Measurements from ENCODE around the gene ABLIM3. TPM values are rescaled to one million over a fixed set of nuclear protein-coding genes. Genes with fewer than 3 reads are reported as not detected.
"Not testable (repeated sequence)": the region's sequence is repeated elsewhere in the genome, so short reads cannot be mapped to it uniquely, and the experiment has no call there.

The ABLIM3 gene
- total RNA-seq, 1 donor from 2014 or later, result 30.1 TPM

- no peak for TF ChIP-seq CTCF (conservative IDR thresholded peaks at IDR 0.05; ENCODE audit: low read depth, low read length)
- no peak for DNase-seq (ENCODE audit: low read depth)
- no peak overlapping the region for H3K4me3 ChIP-seq (ENCODE audit: low read depth, low read length)
Measured at GRCh38 chr5:149181732-149182131, 40.4 kb downstream of the ABLIM3 start.

- no peak overlapping the region for H3K4me3 ChIP-seq (ENCODE audit: low read depth, low read length)
- no peak for TF ChIP-seq CTCF (conservative IDR thresholded peaks at IDR 0.05; ENCODE audit: low read depth, low read length)
- no peak for DNase-seq (ENCODE audit: low read depth)
Measured at GRCh38 chr5:149182241-149182640, 40.9 kb downstream of the ABLIM3 start.

GRCh38 chr5:149185067-149185466 is 43.8 kb downstream of the ABLIM3 start:
- TF ChIP-seq CTCF (conservative IDR thresholded peaks at IDR 0.05; ENCODE audit: low read depth, low read length), result no peak
- H3K4me3 ChIP-seq (ENCODE audit: low read depth, low read length), result no peak overlapping the region
- DNase-seq (ENCODE audit: low read depth), result no peak

- TF ChIP-seq CTCF (conservative IDR thresholded peaks at IDR 0.05; ENCODE audit: low read depth, low read length), result no peak
- DNase-seq (ENCODE audit: low read depth), result no peak
Measured at GRCh38 chr5:149186506-149186905, 45.2 kb downstream of the ABLIM3 start.

GRCh38 chr5:149187617-149188016 is 46.3 kb downstream of the ABLIM3 start:
- DNase-seq (ENCODE audit: low read depth); H3K4me3 ChIP-seq (ENCODE audit: low read depth, low read length): not testable (repeated sequence)

More at GRCh38 chr5:149186506-149186905, 45.2 kb downstream of the ABLIM3 start:
- H3K4me3 ChIP-seq (ENCODE audit: low read depth, low read length), result no peak overlapping the region

GRCh38 chr5:149188383-149188782 is 47.1 kb downstream of the ABLIM3 start:
- TF ChIP-seq CTCF (conservative IDR thresholded peaks at IDR 0.05; ENCODE audit: low read depth, low read length), result no peak
- no peak overlapping the region for H3K4me3 ChIP-seq (ENCODE audit: low read depth, low read length)
- no peak for DNase-seq (ENCODE audit: low read depth)

GRCh38 chr5:149195337-149195887 is 54.1 kb downstream of the ABLIM3 start:
- DNase-seq (ENCODE audit: low read depth), result no peak
- TF ChIP-seq CTCF (conservative IDR thresholded peaks at IDR 0.05; ENCODE audit: low read depth, low read length), result no peak
- H3K4me3 ChIP-seq (ENCODE audit: low read depth, low read length), result no peak overlapping the region

Data from epithelial cell of proximal tubule (primary cell).